Measurements from ENCODE around the gene PTX4.

PTX4 gene

GRCh38 chr16:1494129-1494640 lies 5.4 kb upstream of the PTX4 start:
- peaks cover 13% of the 10 kb centered on the region for H3K27me3 ChIP-seq (replicated peaks; ENCODE audit: insufficient read depth, low read length)

GRCh38 chr16:1493746-1494094 lies 5.0 kb upstream of the PTX4 start:
- H3K9ac ChIP-seq (ENCODE audit: low read length) = peak overlapping the region; percentile 95
- H3K4me1 ChIP-seq (ENCODE audit: low read length) = peaks cover 5% of the 10 kb centered on the region; the same call in 1 of the 2 replicates
- no peaks in the 10 kb centered on the region for H3K36me3 ChIP-seq (replicated peaks; ENCODE audit: insufficient read depth, low read length)
- H2AFZ ChIP-seq (ENCODE audit: low read length) = peak overlapping the region; percentile 93
- H4K20me1 ChIP-seq (ENCODE audit: insufficient read depth, low read length) = no peaks in the 10 kb centered on the region
- DNase-seq = peak; percentile 13
- no peaks in the 10 kb centered on the region for H3F3A ChIP-seq (ENCODE audit: insufficient read depth, low read length)
- peaks cover 18% of the 10 kb centered on the region for H3K27me3 ChIP-seq (replicated peaks; ENCODE audit: insufficient read depth, low read length)
- peak overlapping the region; percentile 77 for H3K4me2 ChIP-seq (ENCODE audit: low read depth, low read length)
- no peak overlapping the region for H3K27ac ChIP-seq (ENCODE audit: low read length)
- H3K79me2 ChIP-seq (ENCODE audit: low read length) = peaks cover 17% of the 10 kb centered on the region
- TF ChIP-seq EZH2 (optimal IDR thresholded peaks at IDR 0.05; ENCODE audit: low read depth, low read length) = no peak
- TF ChIP-seq EZH2phosphoT487 (IDR thresholded peaks at IDR 0.05; ENCODE audit: low read length) = no peak
- H3K4me3 ChIP-seq (ENCODE audit: low read length) = peak overlapping the region; percentile 76
- H3K9me2 ChIP-seq (replicated peaks; ENCODE audit: insufficient read depth, low read length) = no peaks in the 10 kb centered on the region
- H3K9me3 ChIP-seq (replicated peaks; ENCODE audit: insufficient read depth, low read length) = no peaks in the 10 kb centered on the region

More at GRCh38 chr16:1494129-1494640, 5.4 kb upstream of the PTX4 start:
- Histone ChIP-seq H4K20me1 (ENCODE audit: insufficient read depth, low read length) (no peaks in the 10 kb centered on the region), H3K9ac (ENCODE audit: low read length) (peak overlapping the region; percentile 95), H3K27ac (ENCODE audit: low read length) (no peak overlapping the region), H3K36me3 (replicated peaks; ENCODE audit: insufficient read depth, low read length) (no peaks in the 10 kb centered on the region), H2AFZ (ENCODE audit: low read length) (no peak overlapping the region), H3K4me3 (ENCODE audit: low read length) (peak overlapping the region; percentile 76), H3K79me2 (ENCODE audit: low read length) (peaks cover 17% of the 10 kb centered on the region), H3K9me3 (replicated peaks; ENCODE audit: insufficient read depth, low read length) (no peaks in the 10 kb centered on the region), H3K9me2 (replicated peaks; ENCODE audit: insufficient read depth, low read length) (no peaks in the 10 kb centered on the region), H3F3A (ENCODE audit: insufficient read depth, low read length) (no peaks in the 10 kb centered on the region), H3K4me1 (ENCODE audit: low read length) (peaks cover 5% of the 10 kb centered on the region; the same call in 1 of the 2 replicates), H3K4me2 (ENCODE audit: low read depth, low read length) (peak overlapping the region; percentile 77)
- TF ChIP-seq, protein P1, sequence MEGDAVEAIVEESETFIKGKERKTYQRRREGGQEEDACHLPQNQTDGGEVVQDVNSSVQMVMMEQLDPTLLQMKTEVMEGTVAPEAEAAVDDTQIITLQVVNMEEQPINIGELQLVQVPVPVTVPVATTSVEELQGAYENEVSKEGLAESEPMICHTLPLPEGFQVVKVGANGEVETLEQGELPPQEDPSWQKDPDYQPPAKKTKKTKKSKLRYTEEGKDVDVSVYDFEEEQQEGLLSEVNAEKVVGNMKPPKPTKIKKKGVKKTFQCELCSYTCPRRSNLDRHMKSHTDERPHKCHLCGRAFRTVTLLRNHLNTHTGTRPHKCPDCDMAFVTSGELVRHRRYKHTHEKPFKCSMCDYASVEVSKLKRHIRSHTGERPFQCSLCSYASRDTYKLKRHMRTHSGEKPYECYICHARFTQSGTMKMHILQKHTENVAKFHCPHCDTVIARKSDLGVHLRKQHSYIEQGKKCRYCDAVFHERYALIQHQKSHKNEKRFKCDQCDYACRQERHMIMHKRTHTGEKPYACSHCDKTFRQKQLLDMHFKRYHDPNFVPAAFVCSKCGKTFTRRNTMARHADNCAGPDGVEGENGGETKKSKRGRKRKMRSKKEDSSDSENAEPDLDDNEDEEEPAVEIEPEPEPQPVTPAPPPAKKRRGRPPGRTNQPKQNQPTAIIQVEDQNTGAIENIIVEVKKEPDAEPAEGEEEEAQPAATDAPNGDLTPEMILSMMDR (IDR thresholded peaks at IDR 0.05; ENCODE audit: low read length) = no peak
- TF ChIP-seq EZH2phosphoT487 (IDR thresholded peaks at IDR 0.05; ENCODE audit: low read length) = no peak
- no peak for TF ChIP-seq EZH2 (optimal IDR thresholded peaks at IDR 0.05; ENCODE audit: low read depth, low read length)
- DNase-seq = no peak

DNA sequence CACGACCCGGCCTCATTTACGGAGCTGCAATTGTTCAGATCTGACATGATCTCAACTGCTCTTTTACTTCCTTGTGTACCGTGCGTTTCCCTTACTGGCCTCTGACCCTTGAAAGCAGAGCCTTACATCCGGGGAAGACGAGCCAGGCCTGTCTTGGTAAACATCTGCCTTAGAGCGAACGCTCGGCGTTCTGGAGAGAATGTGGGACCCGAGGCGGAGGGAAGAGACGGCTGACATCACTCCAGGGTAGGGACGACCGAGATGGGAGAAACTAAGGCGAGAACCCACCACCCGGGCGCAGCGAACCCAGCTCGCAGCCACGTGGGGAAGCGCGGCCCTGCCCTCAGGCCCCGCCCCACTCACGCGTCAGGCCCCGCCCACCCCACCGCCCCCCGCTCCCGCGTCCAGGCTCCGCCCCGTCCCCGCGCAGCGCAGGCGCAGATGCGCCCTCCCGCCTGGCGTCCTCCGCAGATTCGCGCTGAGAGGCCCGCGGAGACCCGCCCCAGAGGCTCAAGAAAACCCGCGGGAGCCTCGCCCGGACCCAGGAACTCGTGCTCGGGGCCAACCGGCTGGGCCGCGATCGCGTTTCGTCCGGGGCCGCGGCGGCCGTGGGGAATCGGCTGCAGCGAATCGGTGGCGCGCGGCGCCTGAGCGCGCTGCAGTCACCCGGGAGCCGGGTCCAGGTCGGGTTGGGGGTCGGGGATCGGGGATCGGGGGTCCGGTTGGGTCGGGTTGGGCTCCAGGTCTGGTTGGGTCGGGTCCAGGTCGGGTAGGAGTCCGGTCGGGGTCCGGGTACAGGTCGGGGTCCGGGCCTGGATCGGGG lies 4.4 kb upstream of the PTX4 start, which contains the start of gene TELO2:
TELO2 (plus strand) TSS at position 438 of the 823 bp plus-strand sequence. CDS start 922 bp downstream, outside the sequence.
- no peaks in the 10 kb centered on the region for H3F3A ChIP-seq (ENCODE audit: insufficient read depth, low read length)
- peak within 1 kb of the TSS; percentile 76 for H3K4me3 ChIP-seq (ENCODE audit: low read length)
- peaks cover 5% of the 10 kb centered on the region; the same call in 1 of the 2 replicates for H3K4me1 ChIP-seq (ENCODE audit: low read length)
- peak within 1 kb of the TSS; percentile 95 for H3K9ac ChIP-seq (ENCODE audit: low read length)
- TF ChIP-seq, protein P1 (IDR thresholded peaks at IDR 0.05; ENCODE audit: low read length) = no peak
- TF ChIP-seq EZH2 (optimal IDR thresholded peaks at IDR 0.05; ENCODE audit: low read depth, low read length) (no peak), EZH2phosphoT487 (IDR thresholded peaks at IDR 0.05; ENCODE audit: low read length) (no peak)
- no peaks in the 10 kb centered on the region for H3K9me3 ChIP-seq (replicated peaks; ENCODE audit: insufficient read depth, low read length)
- H3K27ac ChIP-seq (ENCODE audit: low read length) = peak within 1 kb of the TSS; percentile 62; the same call in 1 of the 2 replicates
- H3K9me2 ChIP-seq (replicated peaks; ENCODE audit: insufficient read depth, low read length) = no peaks in the 10 kb centered on the region
- H2AFZ ChIP-seq (ENCODE audit: low read length) = peak within 1 kb of the TSS; percentile 97
- peaks cover 17% of the 10 kb centered on the region for H3K79me2 ChIP-seq (ENCODE audit: low read length)
- H3K27me3 ChIP-seq (replicated peaks; ENCODE audit: insufficient read depth, low read length) = peaks cover 24% of the 10 kb centered on the region
- no peaks in the 10 kb centered on the region for H4K20me1 ChIP-seq (ENCODE audit: insufficient read depth, low read length)
- DNase-seq = peak; percentile 84
- H3K4me2 ChIP-seq (ENCODE audit: low read depth, low read length) = peak within 1 kb of the TSS; percentile 81
- H3K36me3 ChIP-seq (replicated peaks; ENCODE audit: insufficient read depth, low read length) = no peaks in the 10 kb centered on the region

All from MM.1S (cell line).